Measurements from ENCODE around the gene ALPK1.
"Not testable (repeated sequence)": the region's sequence is repeated elsewhere in the genome, so short reads cannot be mapped to it uniquely, and the experiment has no call there.

The ALPK1 gene

DNA sequence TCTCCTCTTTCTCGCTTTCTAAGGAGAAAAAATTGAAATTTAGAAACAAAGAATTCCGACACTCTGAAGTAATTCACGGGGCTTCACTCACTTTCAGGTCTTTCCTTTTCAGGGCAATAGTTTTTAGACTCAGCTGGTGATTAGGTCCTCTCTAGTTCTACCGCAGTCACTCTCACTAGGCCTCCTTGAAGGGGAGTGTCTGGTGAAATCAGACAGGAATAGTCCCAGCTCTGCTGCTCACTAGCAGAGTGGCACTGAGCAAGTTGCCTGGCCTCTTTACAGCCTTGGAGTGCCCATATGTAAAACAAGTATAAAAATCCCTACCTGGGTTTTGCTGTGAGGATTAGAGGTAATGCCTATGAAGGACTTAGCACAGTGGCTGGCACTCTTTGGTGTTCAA is 154.7 kb downstream of the ALPK1 start:
- no peak for DNase-seq (ENCODE audit: low spot score)

DNA sequence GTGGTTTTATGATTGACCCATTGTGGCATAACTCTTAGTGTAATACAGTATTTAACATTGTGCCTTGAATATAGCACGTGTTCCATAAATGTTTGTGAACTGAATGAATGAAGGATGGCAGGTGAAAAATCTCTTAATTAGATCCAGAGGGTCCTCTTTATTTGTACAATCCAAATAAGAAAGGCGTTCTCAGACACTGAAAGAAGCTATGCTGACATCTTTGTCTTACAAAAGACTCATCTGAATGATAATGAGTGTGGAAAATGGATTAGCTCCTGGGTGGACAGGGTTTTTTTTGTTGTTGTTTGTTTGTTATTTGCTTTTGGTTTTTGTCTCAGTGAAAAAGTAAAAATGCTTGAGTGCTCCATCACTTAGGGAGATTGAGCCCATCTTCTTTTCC is 156.2 kb downstream of the ALPK1 start:
- DNase-seq (ENCODE audit: low spot score), result no peak

DNA sequence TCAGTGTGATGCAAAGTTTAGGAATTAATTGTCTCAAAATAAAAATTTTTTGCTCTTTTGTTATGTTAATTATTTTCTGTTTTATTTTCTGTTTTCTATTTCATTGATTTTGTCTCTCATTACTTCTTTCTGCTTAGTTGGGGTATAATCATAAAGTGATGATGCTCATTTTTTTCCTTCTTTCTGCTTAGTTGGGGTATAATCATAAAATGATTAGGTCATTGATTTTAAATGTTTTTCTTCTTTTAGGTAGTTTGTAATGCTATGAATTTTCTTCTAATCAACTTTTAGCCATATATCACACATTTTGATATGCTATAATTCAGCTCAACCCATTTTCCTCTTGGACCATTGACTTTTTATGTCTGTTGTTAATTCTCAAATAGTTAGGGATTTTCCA is 175.1 kb downstream of the ALPK1 start:
- no peak for DNase-seq (ENCODE audit: low spot score)

DNA sequence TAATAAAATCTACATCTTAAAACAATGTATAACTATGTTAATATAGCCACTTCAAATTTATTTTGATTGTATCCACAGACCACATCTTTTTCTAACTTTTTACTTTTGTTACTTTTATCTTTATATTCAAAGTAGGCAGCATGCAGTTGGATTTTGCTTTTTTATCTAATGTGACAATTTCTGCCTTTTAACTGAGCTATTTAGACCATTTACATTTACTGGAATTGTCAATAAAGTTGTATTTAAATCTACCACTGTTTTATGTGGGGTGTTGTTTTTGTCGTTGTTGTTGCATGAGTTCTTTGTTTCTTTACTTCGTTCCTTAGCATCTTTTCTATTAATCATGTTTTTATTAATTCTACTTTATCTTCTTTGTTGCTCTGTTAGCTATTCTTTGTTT is 176.8 kb downstream of the ALPK1 start:
- DNase-seq (ENCODE audit: low spot score), result no peak

DNA sequence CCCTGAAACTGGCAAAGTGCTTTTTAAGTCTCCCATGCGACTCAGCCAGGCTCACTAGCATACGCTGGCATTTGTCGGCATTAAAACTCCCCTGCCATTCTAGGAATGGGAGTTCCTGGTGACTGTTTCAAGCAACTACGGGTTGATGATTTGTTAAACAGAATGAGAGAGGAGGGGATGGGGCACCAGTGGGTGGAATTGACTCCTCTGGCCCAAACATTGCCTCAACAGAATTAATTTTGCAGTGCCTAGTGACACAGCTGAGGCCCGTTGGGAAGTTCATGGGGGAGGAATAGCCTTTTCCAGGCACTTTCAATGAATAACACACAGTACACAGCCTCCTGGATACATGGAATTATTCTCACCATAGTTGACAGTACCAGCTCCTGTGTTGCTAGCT is 188.8 kb downstream of the ALPK1 start:
- DNase-seq (ENCODE audit: low spot score), result peak; percentile 23

DNA sequence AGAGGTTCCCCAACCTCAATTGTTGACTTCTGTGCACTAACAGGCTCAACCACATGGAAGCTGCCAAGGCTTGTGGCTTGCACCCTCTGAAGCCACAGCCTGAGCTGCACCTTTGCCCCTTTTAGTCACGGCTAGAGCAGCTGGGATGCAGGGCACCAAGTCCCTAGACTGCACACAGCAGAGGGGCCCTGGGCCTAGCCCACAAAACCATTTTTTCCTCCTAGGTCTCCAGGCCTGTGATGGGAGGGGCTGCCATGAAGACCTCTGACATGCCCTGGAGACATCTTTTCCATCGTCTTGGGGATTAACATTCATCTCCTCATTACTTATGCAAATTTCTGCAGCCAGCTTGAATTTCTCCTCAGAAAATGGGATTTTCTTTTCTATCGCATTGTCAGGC is 193.6 kb downstream of the ALPK1 start:
- DNase-seq (ENCODE audit: low spot score), result not testable (repeated sequence)
